ENCODE results near the gene OR11G2.

GRCh38 chr14:20194101-20194500 lies 3.4 kb downstream of the OR11G2 start:
- TF ChIP-seq, protein P1, sequence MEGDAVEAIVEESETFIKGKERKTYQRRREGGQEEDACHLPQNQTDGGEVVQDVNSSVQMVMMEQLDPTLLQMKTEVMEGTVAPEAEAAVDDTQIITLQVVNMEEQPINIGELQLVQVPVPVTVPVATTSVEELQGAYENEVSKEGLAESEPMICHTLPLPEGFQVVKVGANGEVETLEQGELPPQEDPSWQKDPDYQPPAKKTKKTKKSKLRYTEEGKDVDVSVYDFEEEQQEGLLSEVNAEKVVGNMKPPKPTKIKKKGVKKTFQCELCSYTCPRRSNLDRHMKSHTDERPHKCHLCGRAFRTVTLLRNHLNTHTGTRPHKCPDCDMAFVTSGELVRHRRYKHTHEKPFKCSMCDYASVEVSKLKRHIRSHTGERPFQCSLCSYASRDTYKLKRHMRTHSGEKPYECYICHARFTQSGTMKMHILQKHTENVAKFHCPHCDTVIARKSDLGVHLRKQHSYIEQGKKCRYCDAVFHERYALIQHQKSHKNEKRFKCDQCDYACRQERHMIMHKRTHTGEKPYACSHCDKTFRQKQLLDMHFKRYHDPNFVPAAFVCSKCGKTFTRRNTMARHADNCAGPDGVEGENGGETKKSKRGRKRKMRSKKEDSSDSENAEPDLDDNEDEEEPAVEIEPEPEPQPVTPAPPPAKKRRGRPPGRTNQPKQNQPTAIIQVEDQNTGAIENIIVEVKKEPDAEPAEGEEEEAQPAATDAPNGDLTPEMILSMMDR (IDR thresholded peaks at IDR 0.05; ENCODE audit: extremely low read depth in 1 of 2, insufficient read depth in 1 of 2, low read depth in 1 of 2, low read length in 2 of 2): no peak
- TF ChIP-seq EZH2 (IDR thresholded peaks at IDR 0.05; ENCODE audit: borderline replicate concordance, low read depth, low read length, severe bottlenecking) (no peak), POLR2AphosphoS5 (IDR thresholded peaks at IDR 0.05; ENCODE audit: insufficient read depth, low read depth, low read length) (no peak), POLR2A (IDR thresholded peaks at IDR 0.05; ENCODE audit: low read depth, low read length) (no peak)
